WERI-Rb-1 (cell line): ENCODE data around the gene TXNDC16.
"Not testable (repeated sequence)": the region's sequence is repeated elsewhere in the genome, so short reads cannot be mapped to it uniquely, and the experiment has no call there.

ENCODE experiments used
- DNase-seq: peaks from one replicate; pipeline ENCODE4 v3.0.0-alpha.2; 2020
- H3K27ac ChIP-seq: fragments of 250-450 bp; sonication (Bioruptor Pico); 2 replicates; pipeline ENCODE4 v1.5.1; 2020; ENCODE audit warnings: mild to moderate bottlenecking, moderate library complexity
- H3K27me3 ChIP-seq: fragments of 250-450 bp; sonication (Bioruptor Pico); 2 replicates; pipeline ENCODE4 v1.5.1; 2021; ENCODE audit warnings: mild to moderate bottlenecking, low read depth, moderate library complexity; ENCODE audit not compliant: insufficient read depth, severe bottlenecking
- H3K36me3 ChIP-seq: fragments of 250-450 bp; sonication (Bioruptor Pico); 2 replicates; pipeline ENCODE4 v1.5.1; 2020; ENCODE audit warnings: mild to moderate bottlenecking, moderate library complexity
- H3K4me3 ChIP-seq: 2 replicates; pipeline ENCODE4 v1.5.1; 2011; ENCODE audit warnings: low read depth, mild to moderate bottlenecking, control low read depth, low read length
- H3K9me3 ChIP-seq: fragments of 250-450 bp; sonication (Bioruptor Pico); 2 replicates; pipeline ENCODE4 v1.5.1; 2021; ENCODE audit warnings: mild to moderate bottlenecking, moderate library complexity; ENCODE audit not compliant: severe bottlenecking
- TF ChIP-seq, protein P1 (sequence below): IDR thresholded peaks from 2 replicates; pipeline ENCODE4 v1.5.1; 2011; ENCODE audit warnings: low read depth, mild to moderate bottlenecking, control low read depth, inconsistent platforms, low read length

TXNDC16 gene

GRCh38 chr14:52472728-52473127 lies 79.6 kb downstream of the TXNDC16 start:
- no peak overlapping the region for H3K27ac ChIP-seq
- TF ChIP-seq, protein P1, sequence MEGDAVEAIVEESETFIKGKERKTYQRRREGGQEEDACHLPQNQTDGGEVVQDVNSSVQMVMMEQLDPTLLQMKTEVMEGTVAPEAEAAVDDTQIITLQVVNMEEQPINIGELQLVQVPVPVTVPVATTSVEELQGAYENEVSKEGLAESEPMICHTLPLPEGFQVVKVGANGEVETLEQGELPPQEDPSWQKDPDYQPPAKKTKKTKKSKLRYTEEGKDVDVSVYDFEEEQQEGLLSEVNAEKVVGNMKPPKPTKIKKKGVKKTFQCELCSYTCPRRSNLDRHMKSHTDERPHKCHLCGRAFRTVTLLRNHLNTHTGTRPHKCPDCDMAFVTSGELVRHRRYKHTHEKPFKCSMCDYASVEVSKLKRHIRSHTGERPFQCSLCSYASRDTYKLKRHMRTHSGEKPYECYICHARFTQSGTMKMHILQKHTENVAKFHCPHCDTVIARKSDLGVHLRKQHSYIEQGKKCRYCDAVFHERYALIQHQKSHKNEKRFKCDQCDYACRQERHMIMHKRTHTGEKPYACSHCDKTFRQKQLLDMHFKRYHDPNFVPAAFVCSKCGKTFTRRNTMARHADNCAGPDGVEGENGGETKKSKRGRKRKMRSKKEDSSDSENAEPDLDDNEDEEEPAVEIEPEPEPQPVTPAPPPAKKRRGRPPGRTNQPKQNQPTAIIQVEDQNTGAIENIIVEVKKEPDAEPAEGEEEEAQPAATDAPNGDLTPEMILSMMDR = no peak
- peaks cover 4% of the 10 kb centered on the region for H3K36me3 ChIP-seq
- no peaks in the 10 kb centered on the region for H3K9me3 ChIP-seq
- H3K4me3 ChIP-seq = no peak overlapping the region
- no peak for DNase-seq
- no peaks in the 10 kb centered on the region for H3K27me3 ChIP-seq

GRCh38 chr14:52472251-52472650 lies 80.1 kb downstream of the TXNDC16 start:
- H3K27ac ChIP-seq, H3K4me3 ChIP-seq, H3K9me3 ChIP-seq, H3K36me3 ChIP-seq, DNase-seq, H3K27me3 ChIP-seq: not testable (repeated sequence)

DNA sequence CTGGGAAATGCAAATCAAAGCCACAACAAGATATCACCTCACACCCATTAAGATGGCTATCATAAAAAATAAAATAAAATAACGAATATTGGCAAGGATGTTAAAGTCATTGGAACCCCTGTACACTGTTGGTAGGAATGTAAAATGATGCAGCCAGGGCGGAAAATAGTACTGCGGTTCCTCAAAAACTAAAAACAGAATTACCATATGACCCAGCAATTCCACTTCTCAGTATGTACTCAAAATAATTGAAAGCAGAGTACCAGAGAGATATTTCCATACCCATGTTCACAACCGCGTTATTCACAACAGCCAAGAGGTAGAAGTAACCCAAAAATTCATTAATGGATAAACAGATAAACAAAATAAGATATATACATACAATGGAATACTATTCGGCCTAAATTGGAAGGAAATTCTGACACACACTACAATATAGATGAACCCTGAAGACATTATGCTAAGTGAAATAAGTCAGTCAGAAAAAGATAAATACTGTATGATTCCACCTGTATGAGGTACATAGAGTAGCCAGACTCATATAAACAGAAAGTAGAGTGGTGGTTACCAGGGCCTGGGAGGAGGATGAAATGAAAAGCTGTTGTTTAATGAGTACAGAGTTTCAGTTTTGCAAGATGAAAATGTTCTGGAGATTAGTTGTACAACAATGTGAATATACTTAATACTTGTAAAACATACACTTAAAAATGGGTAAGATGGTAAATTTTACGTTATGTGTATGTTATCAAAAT lies 84.6 kb downstream of the TXNDC16 start:
- DNase-seq = no peak
- no peaks in the 10 kb centered on the region for H3K9me3 ChIP-seq
- TF ChIP-seq, protein P1 = no peak

GRCh38 chr14:52464175-52464574 lies 88.1 kb downstream of the TXNDC16 start:
- TF ChIP-seq, protein P1 = no peak
- H3K4me3 ChIP-seq = no peak overlapping the region
- no peaks in the 10 kb centered on the region for H3K36me3 ChIP-seq
- H3K9me3 ChIP-seq = no peaks in the 10 kb centered on the region
- no peak for DNase-seq
- H3K27me3 ChIP-seq = no peaks in the 10 kb centered on the region
- no peak overlapping the region for H3K27ac ChIP-seq

More for the DNA sequence above, 84.6 kb downstream of the TXNDC16 start:
- H3K27ac ChIP-seq = no peak overlapping the region
- H3K27me3 ChIP-seq = no peaks in the 10 kb centered on the region
- H3K4me3 ChIP-seq = no peak overlapping the region
- no peaks in the 10 kb centered on the region for H3K36me3 ChIP-seq

DNA sequence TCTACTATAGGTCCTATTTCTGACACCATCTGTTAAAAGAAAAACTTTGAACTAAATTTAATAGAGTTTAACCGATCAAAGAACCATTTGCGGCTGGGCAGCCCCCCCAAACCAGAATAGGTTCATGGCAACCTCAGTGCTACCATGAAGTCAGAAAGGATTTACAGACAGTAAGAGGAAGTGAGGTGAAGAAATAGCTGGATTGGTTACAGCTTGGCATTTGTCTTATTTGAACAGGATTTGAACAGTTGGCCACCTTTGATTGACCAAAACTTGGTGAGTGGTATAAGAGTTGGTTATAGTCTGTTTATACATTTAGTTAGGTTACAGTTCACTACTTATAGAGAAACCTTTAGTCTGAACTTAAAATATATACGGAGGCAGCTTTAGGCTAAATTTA lies 88.9 kb downstream of the TXNDC16 start:
- H3K27ac ChIP-seq = no peak overlapping the region
- no peaks in the 10 kb centered on the region for H3K27me3 ChIP-seq
- H3K9me3 ChIP-seq = no peaks in the 10 kb centered on the region
- TF ChIP-seq, protein P1 = no peak
- H3K36me3 ChIP-seq = no peaks in the 10 kb centered on the region
- no peak for DNase-seq
- no peak overlapping the region for H3K4me3 ChIP-seq

GRCh38 chr14:52461721-52462120 lies 90.6 kb downstream of the TXNDC16 start:
- TF ChIP-seq, protein P1 = no peak
- H3K27ac ChIP-seq = no peak overlapping the region
- DNase-seq = no peak
- H3K27me3 ChIP-seq = no peaks in the 10 kb centered on the region
- H3K36me3 ChIP-seq = no peaks in the 10 kb centered on the region
- H3K9me3 ChIP-seq = no peaks in the 10 kb centered on the region
- no peak overlapping the region for H3K4me3 ChIP-seq
